Measurements from ENCODE around the gene USP43. TPM values are rescaled to one million over a fixed set of nuclear protein-coding genes. Genes with fewer than 3 reads are reported as not detected.
"Not testable (repeated sequence)": the region's sequence is repeated elsewhere in the genome, so short reads cannot be mapped to it uniquely, and the experiment has no call there.

USP43 gene
- polyA plus RNA-seq (0.46 and 0.53 TPM in 2 replicates), polyA minus RNA-seq (0.23 and 0.49 TPM in 2 replicates)

GRCh38 chr17:9644910-9645751 is at the start of gene USP43:
Gene USP43, plus strand, starts transcription at chr17:9645517. Its CDS starts 116 bp downstream, at chr17:9645633.
- Histone ChIP-seq H3K9me2 (ENCODE audit: insufficient read depth, low read length) (no peaks in the 10 kb centered on the region), H3K4me3 (ENCODE audit: low read length) (peak within 1 kb of the TSS; percentile 68), H3F3A (ENCODE audit: insufficient read depth, low read length, poor library complexity, severe bottlenecking) (no peaks in the 10 kb centered on the region), H3K9me3 (ENCODE audit: low read length) (no peaks in the 10 kb centered on the region), H3K27ac (ENCODE audit: low read length) (no peak within 1 kb of the TSS), H3K4me2 (ENCODE audit: low read length) (peak within 1 kb of the TSS; percentile 77), H3K27me3 (ENCODE audit: insufficient read depth, low read depth, low read length) (peaks cover 26% of the 10 kb centered on the region), H3K9ac (ENCODE audit: low read length) (peak within 1 kb of the TSS; percentile 40), H3K79me2 (replicated peaks; ENCODE audit: insufficient read depth, low read length) (no peaks in the 10 kb centered on the region), H3K36me3 (ENCODE audit: insufficient read depth, low read length) (no peaks in the 10 kb centered on the region), H2AFZ (ENCODE audit: low read depth, low read length) (peak within 1 kb of the TSS; percentile 40), H4K20me1 (ENCODE audit: insufficient read depth) (no peaks in the 10 kb centered on the region)
- TF ChIP-seq RAD21 (conservative IDR thresholded peaks at IDR 0.05) (no peak), SMC3 (conservative IDR thresholded peaks at IDR 0.05; ENCODE audit: poor library complexity) (peak; percentile 16)

GRCh38 chr17:9597638-9598037 is 47.7 kb upstream of the USP43 start:
- H3K4me2 ChIP-seq (ENCODE audit: low read length); H2AFZ ChIP-seq (ENCODE audit: low read depth, low read length); H3K27ac ChIP-seq (ENCODE audit: low read length); H3K9ac ChIP-seq (ENCODE audit: low read length); H3F3A ChIP-seq (ENCODE audit: insufficient read depth, low read length, poor library complexity, severe bottlenecking); H3K36me3 ChIP-seq (ENCODE audit: insufficient read depth, low read length); H4K20me1 ChIP-seq (ENCODE audit: insufficient read depth); H3K27me3 ChIP-seq (ENCODE audit: insufficient read depth, low read depth, low read length); H3K9me3 ChIP-seq (ENCODE audit: low read length); H3K9me2 ChIP-seq (ENCODE audit: insufficient read depth, low read length); H3K79me2 ChIP-seq (replicated peaks; ENCODE audit: insufficient read depth, low read length); H3K4me3 ChIP-seq (ENCODE audit: low read length): not testable (repeated sequence)

- no peaks in the 10 kb centered on the region for H3K79me2 ChIP-seq (replicated peaks; ENCODE audit: insufficient read depth, low read length)
- no peak overlapping the region for H3K4me2 ChIP-seq (ENCODE audit: low read length)
- no peaks in the 10 kb centered on the region for H4K20me1 ChIP-seq (ENCODE audit: insufficient read depth)
- H3K4me3 ChIP-seq (ENCODE audit: low read length): no peak overlapping the region
- no peak overlapping the region for H2AFZ ChIP-seq (ENCODE audit: low read depth, low read length)
- no peaks in the 10 kb centered on the region for H3K9me3 ChIP-seq (ENCODE audit: low read length)
- H3K36me3 ChIP-seq (ENCODE audit: insufficient read depth, low read length): no peaks in the 10 kb centered on the region
- H3K27me3 ChIP-seq (ENCODE audit: insufficient read depth, low read depth, low read length): no peaks in the 10 kb centered on the region
- H3F3A ChIP-seq (ENCODE audit: insufficient read depth, low read length, poor library complexity, severe bottlenecking): no peaks in the 10 kb centered on the region
- H3K27ac ChIP-seq (ENCODE audit: low read length): no peak overlapping the region
- no peak for TF ChIP-seq EZH2 (IDR thresholded peaks at IDR 0.05; ENCODE audit: borderline replicate concordance, insufficient read depth, low read length, poor library complexity, severe bottlenecking)
- no peak for TF ChIP-seq RAD21 (conservative IDR thresholded peaks at IDR 0.05)
- TF ChIP-seq SMC3 (conservative IDR thresholded peaks at IDR 0.05; ENCODE audit: poor library complexity): no peak
- no peak for TF ChIP-seq EP300 (conservative IDR thresholded peaks at IDR 0.05; ENCODE audit: poor library complexity, severe bottlenecking)
- TF ChIP-seq POLR2AphosphoS5 (IDR thresholded peaks at IDR 0.05): no peak
- TF ChIP-seq TAF1 (IDR thresholded peaks at IDR 0.05; ENCODE audit: low read depth): no peak
- TF ChIP-seq CTCF (IDR thresholded peaks at IDR 0.05; ENCODE audit: poor library complexity, severe bottlenecking): no peak
- TF ChIP-seq REST (IDR thresholded peaks at IDR 0.05; ENCODE audit: borderline replicate concordance): no peak
- no peak for TF ChIP-seq MXI1 (conservative IDR thresholded peaks at IDR 0.05; ENCODE audit: poor library complexity, severe bottlenecking)
- H3K9me2 ChIP-seq (ENCODE audit: insufficient read depth, low read length): no peaks in the 10 kb centered on the region
- no peak overlapping the region for H3K9ac ChIP-seq (ENCODE audit: low read length)
Observed at GRCh38 chr17:9598661-9599060, 46.7 kb upstream of the USP43 start.

- H3K9ac ChIP-seq (ENCODE audit: low read length); H3F3A ChIP-seq (ENCODE audit: insufficient read depth, low read length, poor library complexity, severe bottlenecking); H2AFZ ChIP-seq (ENCODE audit: low read depth, low read length); H3K9me2 ChIP-seq (ENCODE audit: insufficient read depth, low read length); H3K9me3 ChIP-seq (ENCODE audit: low read length); H3K36me3 ChIP-seq (ENCODE audit: insufficient read depth, low read length); H3K27me3 ChIP-seq (ENCODE audit: insufficient read depth, low read depth, low read length); H3K79me2 ChIP-seq (replicated peaks; ENCODE audit: insufficient read depth, low read length); H3K4me3 ChIP-seq (ENCODE audit: low read length); H3K4me2 ChIP-seq (ENCODE audit: low read length); H3K27ac ChIP-seq (ENCODE audit: low read length); H4K20me1 ChIP-seq (ENCODE audit: insufficient read depth): not testable (repeated sequence)
Observed at GRCh38 chr17:9604583-9604982, 40.7 kb upstream of the USP43 start.
